ENCODE measurements around the gene HDAC9.

DNA sequence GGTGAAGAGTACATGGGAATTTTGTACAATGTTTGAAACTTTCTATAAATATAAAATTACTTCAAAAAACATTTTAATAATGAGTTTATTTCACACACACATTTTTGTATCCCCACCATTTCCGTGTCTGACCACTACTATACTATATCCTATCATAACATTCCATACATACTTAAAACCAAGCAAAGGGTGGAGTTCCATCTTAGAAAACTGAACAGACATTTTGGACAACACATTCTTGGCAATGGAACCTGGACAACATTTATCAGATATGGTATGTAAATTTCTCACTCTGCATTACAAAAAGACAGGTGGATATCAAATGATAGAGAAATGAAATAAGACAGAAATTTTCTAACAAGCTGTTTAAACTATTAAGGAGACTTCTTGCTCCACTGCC is 453.0 kb downstream of the HDAC9 start:
- no peak for TF ChIP-seq EZH2phosphoT487 (IDR thresholded peaks at IDR 0.05; ENCODE audit: borderline replicate concordance, low read length)
- TF ChIP-seq, protein P1, sequence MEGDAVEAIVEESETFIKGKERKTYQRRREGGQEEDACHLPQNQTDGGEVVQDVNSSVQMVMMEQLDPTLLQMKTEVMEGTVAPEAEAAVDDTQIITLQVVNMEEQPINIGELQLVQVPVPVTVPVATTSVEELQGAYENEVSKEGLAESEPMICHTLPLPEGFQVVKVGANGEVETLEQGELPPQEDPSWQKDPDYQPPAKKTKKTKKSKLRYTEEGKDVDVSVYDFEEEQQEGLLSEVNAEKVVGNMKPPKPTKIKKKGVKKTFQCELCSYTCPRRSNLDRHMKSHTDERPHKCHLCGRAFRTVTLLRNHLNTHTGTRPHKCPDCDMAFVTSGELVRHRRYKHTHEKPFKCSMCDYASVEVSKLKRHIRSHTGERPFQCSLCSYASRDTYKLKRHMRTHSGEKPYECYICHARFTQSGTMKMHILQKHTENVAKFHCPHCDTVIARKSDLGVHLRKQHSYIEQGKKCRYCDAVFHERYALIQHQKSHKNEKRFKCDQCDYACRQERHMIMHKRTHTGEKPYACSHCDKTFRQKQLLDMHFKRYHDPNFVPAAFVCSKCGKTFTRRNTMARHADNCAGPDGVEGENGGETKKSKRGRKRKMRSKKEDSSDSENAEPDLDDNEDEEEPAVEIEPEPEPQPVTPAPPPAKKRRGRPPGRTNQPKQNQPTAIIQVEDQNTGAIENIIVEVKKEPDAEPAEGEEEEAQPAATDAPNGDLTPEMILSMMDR (IDR thresholded peaks at IDR 0.05; ENCODE audit: low read depth, low read length, poor library complexity, severe bottlenecking) = no peak

All from DOHH2 (cell line).